HG03108 (cell line): ENCODE data around the gene TRABD2B.

Source experiments
- ATAC-seq: cut with Tn5 transposase; IDR thresholded peaks from one replicate; pipeline ENCODE4 v1.9.1; 2021; ENCODE audit warnings: moderate library complexity; ENCODE audit not compliant: unreplicated experiment

The TRABD2B gene

GRCh38 chr1:47914218-47914938, 82.8 kb downstream of the TRABD2B start:
- ATAC-seq, result no peak

DNA sequence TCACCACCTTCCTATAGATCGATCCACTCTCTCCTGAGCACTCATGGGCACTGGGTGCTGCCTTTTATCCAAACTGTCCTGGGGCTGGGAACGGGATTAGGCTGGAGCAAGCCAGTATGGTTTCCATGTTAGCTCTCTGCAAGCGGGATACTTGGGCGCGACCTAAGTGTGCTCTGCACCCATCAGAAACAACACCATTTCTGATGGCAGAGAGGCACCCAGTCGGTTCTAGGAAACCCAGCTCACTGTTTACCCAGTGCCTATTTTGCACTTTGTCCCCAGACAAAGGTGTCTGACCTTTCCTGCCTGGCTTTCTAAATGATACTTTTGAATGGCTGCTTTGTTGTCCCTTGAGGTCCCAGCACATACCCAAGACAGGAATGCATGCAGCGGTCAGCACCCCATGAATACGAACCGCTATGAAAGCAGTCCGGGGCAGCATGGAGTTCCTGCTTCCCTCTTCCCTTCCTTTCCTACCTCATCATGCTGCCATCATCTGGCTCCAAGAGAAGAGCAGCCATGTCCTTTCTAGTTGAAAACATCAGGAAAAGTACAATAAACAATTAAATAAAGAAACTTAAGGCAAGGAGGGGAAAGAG, 83.9 kb downstream of the TRABD2B start:
- ATAC-seq, result no peak

- no peak for ATAC-seq
These were observed 84.4 kb downstream of the TRABD2B start for GRCh38 chr1:47912756-47913155.

DNA sequence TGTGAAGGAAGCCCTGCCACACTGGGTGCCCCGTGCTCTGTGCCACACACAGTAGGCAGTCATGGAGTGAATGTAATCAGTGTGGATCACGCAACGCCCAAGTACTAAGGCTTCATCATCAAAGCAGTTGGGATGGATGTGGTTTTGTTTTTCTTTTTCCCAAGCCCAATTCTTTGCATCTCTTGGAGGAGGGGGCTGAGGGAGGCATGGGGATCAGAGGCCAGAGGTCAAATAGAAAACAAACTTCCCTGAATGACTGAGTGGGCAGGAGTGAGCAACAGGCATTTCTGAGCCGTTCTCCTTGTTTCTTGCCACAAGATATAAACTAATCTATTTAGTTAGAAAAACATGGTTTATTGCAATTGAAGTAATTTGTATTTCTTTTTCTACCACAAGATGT, 85.3 kb downstream of the TRABD2B start:
- ATAC-seq, result no peak

GRCh38 chr1:47911424-47911823, 85.8 kb downstream of the TRABD2B start:
- no peak for ATAC-seq

DNA sequence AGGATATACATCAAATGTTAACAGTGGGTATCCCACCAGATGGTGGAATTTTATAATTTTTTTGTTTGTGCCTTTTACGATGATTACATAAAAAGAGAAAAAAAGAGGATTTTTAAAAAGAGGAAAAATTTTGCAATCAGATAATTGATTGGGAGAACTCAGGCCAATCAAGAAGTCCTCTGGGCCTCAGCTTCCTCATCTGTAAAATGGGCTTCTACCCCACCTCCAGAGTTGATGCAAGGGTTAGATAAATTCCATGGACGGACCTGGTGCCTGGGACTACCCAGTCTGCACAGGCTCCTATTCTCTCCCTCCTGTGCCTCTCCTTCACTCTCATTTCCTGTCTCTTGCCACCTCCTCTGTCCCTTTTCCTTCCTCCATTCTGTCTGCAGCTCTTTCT, 88.9 kb downstream of the TRABD2B start:
- ATAC-seq, result no peak

DNA sequence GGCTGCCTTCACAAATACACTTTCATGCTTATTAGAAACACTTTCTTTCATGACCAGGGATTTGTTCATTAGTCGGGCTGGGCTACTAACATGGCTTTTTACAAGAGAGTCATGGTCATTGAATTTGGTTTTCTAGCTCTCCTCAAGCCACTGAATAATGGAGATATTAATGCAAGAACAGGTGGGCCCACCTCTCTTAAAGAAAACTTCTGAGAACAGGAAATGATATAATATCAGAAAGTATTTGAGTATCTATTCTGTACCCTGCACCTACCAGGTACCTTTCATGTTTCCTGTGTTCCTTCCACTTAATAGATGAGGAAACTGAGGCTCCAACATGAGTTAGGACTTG, 90.0 kb downstream of the TRABD2B start:
- ATAC-seq, result no peak

DNA sequence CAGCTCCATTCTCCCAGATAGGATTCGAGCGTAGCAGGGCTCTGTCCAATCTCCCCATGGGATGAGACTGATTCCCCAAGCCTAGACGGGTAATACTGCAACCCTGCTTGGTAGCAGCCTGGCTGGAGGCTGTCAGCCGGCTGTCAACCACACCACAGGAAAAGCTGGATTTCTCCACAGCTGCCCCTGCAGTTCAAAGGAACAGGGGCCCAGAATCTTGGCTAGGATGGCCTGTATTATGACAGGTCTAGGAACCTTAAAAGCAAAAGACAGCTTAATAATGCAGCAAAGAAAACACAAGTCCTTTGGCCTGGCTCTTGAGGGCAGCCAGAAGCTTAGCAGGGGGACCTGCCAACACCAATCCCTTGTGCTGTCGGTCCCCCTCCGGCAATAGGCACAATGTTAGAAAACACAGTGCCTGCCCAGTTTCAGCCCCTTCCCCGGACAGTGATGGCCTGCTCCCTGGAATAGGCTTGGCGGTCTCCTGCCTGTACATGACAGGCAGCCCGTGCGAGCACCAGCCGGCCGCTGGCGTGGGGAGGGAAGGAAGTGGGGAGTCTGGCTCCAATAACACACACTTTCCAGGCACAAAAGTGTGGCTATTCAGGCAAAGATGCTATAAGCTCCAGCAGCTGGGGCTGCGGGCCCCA, 90.5 kb downstream of the TRABD2B start:
- ATAC-seq, result no peak

DNA sequence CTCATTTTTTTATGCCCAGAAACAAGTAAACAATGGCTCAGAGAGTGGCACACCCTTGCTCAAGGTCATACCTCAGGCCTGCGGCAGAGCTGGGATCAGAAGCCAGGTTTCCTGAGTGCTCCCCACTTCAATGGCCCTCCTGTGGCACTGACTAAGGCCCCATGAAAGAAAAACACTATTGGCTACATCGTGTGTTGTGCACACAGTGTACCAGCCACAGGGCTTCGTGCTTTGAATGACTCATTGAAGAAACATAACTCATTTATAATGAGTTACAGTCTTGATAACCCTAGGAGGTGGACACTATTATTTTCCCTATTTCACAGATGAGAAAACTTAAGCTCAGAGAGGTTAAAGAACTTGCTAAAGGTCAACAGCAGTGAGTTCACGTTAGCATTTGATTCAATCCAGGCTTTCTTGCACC, 91.2 kb downstream of the TRABD2B start:
- no peak for ATAC-seq

DNA sequence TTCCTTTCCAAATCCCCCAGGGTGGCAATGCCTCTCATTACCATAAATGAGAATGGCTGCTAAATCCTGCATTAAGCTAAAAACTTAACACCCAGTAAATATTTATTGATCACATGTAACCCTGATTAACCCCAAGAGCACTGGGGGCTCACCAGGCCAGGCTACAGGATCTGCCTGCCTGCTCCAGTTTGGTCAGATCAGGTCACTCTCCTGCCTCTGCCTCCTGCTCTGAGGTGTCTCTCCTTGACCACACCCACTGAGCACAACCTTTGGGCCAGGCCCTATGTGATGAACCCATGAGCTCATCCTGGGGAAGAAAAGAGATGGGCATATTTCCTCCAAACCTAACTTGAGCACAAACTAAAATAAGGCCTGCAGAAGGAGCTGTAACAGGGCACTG, 93.5 kb downstream of the TRABD2B start:
- no peak for ATAC-seq

DNA sequence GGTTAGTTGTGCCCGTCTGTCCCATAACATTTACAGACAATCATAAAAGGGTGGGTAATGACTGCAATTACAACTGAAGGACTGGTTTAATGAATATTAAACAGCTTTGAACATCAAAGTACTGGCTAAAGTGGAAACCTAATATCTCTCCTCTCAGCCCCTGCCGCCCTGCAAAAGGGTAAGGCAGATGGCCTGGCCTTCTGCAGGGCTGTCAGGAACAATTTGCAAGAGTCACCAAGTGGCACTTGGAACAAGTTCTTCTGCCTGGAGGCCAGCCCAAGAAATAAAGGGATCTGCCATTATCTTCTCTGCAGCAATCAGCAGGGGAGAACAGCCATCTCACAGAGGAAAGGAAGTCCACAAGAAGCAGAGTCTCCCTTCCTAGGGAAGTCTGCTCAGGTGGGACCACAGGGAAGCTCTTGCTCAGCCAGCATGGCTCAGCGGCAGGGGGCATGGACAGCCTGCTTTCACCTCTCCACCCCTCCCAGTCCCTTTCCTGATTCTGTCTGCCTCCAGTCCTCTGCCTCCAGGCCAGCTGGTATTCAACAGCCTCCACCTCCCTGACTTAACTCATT, 96.1 kb downstream of the TRABD2B start:
- no peak for ATAC-seq

GRCh38 chr1:47898133-47898845, 98.9 kb downstream of the TRABD2B start:
- ATAC-seq, result no peak

DNA sequence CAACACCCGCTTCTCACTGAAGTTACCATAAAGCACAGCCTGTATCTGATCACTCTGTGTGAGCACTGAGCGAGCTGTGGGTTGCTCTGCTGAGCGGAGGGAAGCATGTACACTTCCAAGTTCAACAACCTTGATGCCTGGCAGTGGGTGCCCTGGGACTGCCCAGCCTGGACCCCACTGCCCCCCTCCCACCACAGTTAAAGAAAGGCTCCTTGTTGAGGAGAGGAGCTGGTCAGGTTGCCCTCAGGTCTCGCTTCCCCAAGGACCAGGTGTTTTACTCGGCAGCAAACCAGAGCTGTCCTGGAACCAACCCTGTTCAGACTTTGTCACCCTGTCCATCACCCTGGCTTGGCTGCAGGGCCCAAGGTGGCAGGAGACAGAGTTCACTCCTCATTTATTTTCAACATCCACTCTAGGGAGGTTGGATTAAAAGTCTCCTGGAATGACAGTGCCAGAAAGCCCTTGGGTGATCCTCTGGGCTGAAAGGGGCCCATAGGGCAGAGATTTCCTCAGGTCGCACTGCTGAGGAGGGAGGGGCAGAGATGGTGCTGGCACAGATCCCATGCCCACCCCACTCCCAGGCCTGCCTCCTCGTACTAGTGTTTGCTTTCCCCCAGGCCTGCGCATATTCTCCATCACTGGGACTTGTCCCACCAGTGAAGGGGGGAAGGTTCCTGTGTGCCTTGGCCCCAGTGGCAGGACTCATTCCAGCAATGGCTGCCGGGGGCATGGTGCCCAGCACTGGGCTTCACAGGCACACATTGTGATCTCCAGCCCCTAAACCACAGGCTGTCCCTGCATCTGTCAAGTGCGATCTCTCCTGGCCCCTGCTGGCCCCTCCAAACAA, 101.7 kb downstream of the TRABD2B start:
- ATAC-seq, result no peak

GRCh38 chr1:47894410-47895278, 102.5 kb downstream of the TRABD2B start:
- no peak for ATAC-seq

- no peak for ATAC-seq
These were observed 103.8 kb downstream of the TRABD2B start for GRCh38 chr1:47893412-47893811.

- no peak for ATAC-seq
These were observed 106.4 kb downstream of the TRABD2B start for GRCh38 chr1:47890779-47891178.

DNA sequence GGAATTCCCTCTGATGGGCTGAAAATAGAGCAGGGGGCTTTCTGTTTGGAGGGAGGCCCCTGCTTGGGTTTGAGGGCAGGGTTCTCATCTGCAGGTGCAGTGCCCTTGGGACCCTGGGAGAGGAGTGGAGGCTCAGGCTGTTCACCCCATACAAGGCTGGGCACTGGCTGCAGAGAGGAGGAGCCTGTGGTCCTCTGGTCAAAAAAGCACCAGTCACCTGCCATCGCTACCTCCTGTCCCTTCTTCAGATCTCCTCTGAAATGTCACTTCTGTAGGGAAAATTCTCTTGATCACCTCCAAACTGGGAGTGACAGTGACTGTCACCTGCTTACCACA, 108.9 kb downstream of the TRABD2B start:
- no peak for ATAC-seq

GRCh38 chr1:47887475-47888293, 109.5 kb downstream of the TRABD2B start:
- ATAC-seq, result no peak

DNA sequence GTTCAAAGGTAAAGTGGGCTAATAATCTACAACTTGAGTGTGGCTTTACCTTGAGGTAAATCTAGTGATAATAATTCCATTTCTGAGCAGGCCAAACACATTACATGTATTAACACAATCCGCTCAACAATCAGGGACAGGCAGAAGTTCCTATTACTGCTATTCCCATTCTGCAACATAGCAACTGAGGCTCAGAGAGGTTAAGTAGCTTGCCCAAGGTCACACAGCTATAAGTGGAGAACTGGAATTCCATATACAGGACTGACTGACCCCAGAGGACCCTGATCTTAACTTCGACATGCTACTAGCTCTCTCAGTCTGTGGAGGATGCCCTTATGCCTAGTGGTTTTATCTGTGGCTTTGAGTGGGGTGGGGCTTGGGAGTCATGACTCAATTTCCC, 110.1 kb downstream of the TRABD2B start:
- no peak for ATAC-seq
